Forelimb muscle (tissue), 1 donor: ENCODE data around the gene PRKAB2. TPM values are rescaled to one million over a fixed set of nuclear protein-coding genes. Genes with fewer than 3 reads are reported as not detected.
"Not testable (repeated sequence)": the region's sequence is repeated elsewhere in the genome, so short reads cannot be mapped to it uniquely, and the experiment has no call there.

Experiments
- DNase-seq: peaks from one replicate; pipeline ENCODE4 v3.0.0-alpha.2; 2013; ENCODE audit warnings: low read depth
- polyA plus RNA-seq: library from polyadenylated mRNA; unstranded; fragments of 120-200 nt; gene quantifications from one replicate; pipeline ENCODE4 v1.2.1, GENCODE V29; 2013; ENCODE audit not compliant: insufficient read length

PRKAB2 gene
- polyA plus RNA-seq, 1 donor: 46.4 TPM

- no peak for DNase-seq
Observed at GRCh38 chr1:147110872-147111271, 61.4 kb downstream of the PRKAB2 start.

DNA sequence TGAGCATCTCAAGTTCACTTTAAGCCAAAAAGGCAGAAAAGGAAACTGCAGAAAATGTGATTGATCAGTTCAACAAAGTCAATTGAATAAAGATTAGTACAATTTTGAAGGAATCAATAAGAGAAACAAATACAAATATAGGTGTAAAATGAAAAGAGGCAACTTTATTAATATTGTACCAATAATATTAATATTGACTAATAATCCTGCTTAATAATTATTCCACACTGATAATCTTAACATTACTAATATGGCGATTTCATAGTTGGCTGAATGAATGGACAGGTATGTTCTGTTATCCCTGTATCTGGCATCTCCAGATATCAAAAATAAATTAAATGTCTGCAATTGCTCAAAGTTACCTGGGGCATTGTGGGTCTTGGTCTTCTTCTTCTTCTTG is 61.8 kb downstream of the PRKAB2 start:
- no peak for DNase-seq

- no peak for DNase-seq
Observed at GRCh38 chr1:147109762-147110161, 62.5 kb downstream of the PRKAB2 start.

DNA sequence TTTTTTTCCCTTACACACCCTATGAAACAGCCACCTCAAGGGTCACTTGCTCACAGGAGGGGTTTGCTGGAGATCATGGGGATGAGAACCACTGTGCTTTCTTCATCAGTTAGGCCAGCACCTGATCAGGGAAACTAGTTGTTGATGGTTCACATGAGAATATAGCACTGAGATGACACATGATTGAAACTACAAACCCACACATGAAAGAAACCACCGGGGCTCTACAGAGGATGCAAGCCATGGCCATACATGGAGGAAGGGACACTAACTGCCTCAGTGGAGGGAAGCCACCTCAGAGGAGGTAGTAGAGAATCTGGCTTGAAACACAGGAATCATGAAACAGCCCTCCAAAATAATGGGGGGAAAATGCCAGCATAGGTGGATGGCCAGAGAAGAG is 63.2 kb downstream of the PRKAB2 start:
- no peak for DNase-seq

- DNase-seq: not testable (repeated sequence)
Observed at GRCh38 chr1:147106407-147106881, 65.8 kb downstream of the PRKAB2 start.

- no peak for DNase-seq
Observed at GRCh38 chr1:147105909-147106308, 66.4 kb downstream of the PRKAB2 start.

Other genes starting within 250 kb of the PRKAB2 start
- 13.1 TPM for gene NBPF12, start 234.1 kb downstream of the PRKAB2 start, polyA plus RNA-seq
- 2.7 TPM for gene FMO5, start 52.9 kb upstream of the PRKAB2 start, polyA plus RNA-seq
- 20.2 TPM for gene CHD1L, start 70.2 kb upstream of the PRKAB2 start, polyA plus RNA-seq